Coronary artery (tissue), 2 donors: ENCODE measurements around the gene FGF3.

ENCODE experiments used
- DNase-seq: peaks from one replicate; pipeline ENCODE4 v3.0.0-alpha.2; 2017; ENCODE audit warnings: low spot score
- H3K27ac ChIP-seq, 2 donors: fragments of 200-600 bp; sonication (generic); one replicate each; pipeline ENCODE4 v1.5.1; 2016 to 2019
- H3K4me3 ChIP-seq: fragments of 200-600 bp; sonication (generic); 2 replicates; pipeline ENCODE4 v1.5.1; 2016; ENCODE audit warnings: mild to moderate bottlenecking, moderate library complexity
- CTCF ChIP-seq: fragments of 200-600 bp; sonication (generic); IDR thresholded peaks from one replicate; pipeline ENCODE4 v1.5.1; 2019; ENCODE audit warnings: antibody characterized with exemption

The FGF3 gene

GRCh38 chr11:69818603-69819441 lies at the start of gene FGF3:
TSS of gene FGF3 (minus strand) at chr11:69819416. CDS start at chr11:69818933, 483 bp downstream.
- Histone ChIP-seq H3K4me3 (no peak within 1 kb of the TSS), H3K27ac (no peak within 1 kb of the TSS)
- no peak for DNase-seq
- TF ChIP-seq CTCF: no peak

GRCh38 chr11:69868871-69869270 lies 49.7 kb upstream of the FGF3 start:
- Histone ChIP-seq H3K27ac (no peak overlapping the region), H3K4me3 (no peak overlapping the region)
- TF ChIP-seq CTCF: no peak
- DNase-seq: peak; percentile 35

GRCh38 chr11:69868006-69868810 lies 49.0 kb upstream of the FGF3 start:
- no peak for TF ChIP-seq CTCF
- Histone ChIP-seq H3K27ac (no peak overlapping the region), H3K4me3 (no peak overlapping the region)
- no peak for DNase-seq

- peak; percentile 69 for DNase-seq
- H3K27ac ChIP-seq: no peak overlapping the region
- no peak overlapping the region for H3K4me3 ChIP-seq
- TF ChIP-seq CTCF: no peak
Observed at GRCh38 chr11:69867076-69868005, 48.1 kb upstream of the FGF3 start.

- Histone ChIP-seq H3K4me3 (no peak overlapping the region), H3K27ac (no peak overlapping the region)
- TF ChIP-seq CTCF: no peak
- no peak for DNase-seq
Observed at GRCh38 chr11:69866648-69867047, 47.4 kb upstream of the FGF3 start.

- Histone ChIP-seq H3K27ac (no peak overlapping the region), H3K4me3 (no peak overlapping the region)
- DNase-seq: no peak
- TF ChIP-seq CTCF: no peak
Observed at GRCh38 chr11:69865707-69866106, 46.5 kb upstream of the FGF3 start.
